ENCODE results near the gene PSMB3.
"Not testable (repeated sequence)": the region's sequence is repeated elsewhere in the genome, so short reads cannot be mapped to it uniquely, and the experiment has no call there.

PSMB3 gene

GRCh38 chr17:38773258-38773657 lies 20.7 kb downstream of the PSMB3 start:
- peaks cover 22% of the 10 kb centered on the region for H3K36me3 ChIP-seq (ENCODE audit: control insufficient read depth, insufficient read depth, low read length)
- H3K4me3 ChIP-seq (replicated peaks; ENCODE audit: low read depth, low read length): no peak overlapping the region
- DNase-seq (ENCODE audit: extremely low read depth, insufficient read length): no peak
- no peak for TF ChIP-seq CTCF (IDR thresholded peaks at IDR 0.05; ENCODE audit: insufficient read depth, low read length, poor library complexity, severe bottlenecking)
- H3K27me3 ChIP-seq (replicated peaks; ENCODE audit: control insufficient read depth, insufficient read depth, low read length): no peaks in the 10 kb centered on the region

- H3K36me3 ChIP-seq (ENCODE audit: control insufficient read depth, insufficient read depth, low read length): peaks cover 41% of the 10 kb centered on the region
Observed at GRCh38 chr17:38777641-38778250, 25.2 kb downstream of the PSMB3 start.

GRCh38 chr17:38779965-38780752 lies 27.6 kb downstream of the PSMB3 start:
- no peak for DNase-seq (ENCODE audit: extremely low read depth, insufficient read length)
- no peaks in the 10 kb centered on the region for H3K27me3 ChIP-seq (replicated peaks; ENCODE audit: control insufficient read depth, insufficient read depth, low read length)
- peaks cover 50% of the 10 kb centered on the region for H3K36me3 ChIP-seq (ENCODE audit: control insufficient read depth, insufficient read depth, low read length)
- no peak for TF ChIP-seq CTCF (IDR thresholded peaks at IDR 0.05; ENCODE audit: insufficient read depth, low read length, poor library complexity, severe bottlenecking)
- no peak overlapping the region for H3K4me3 ChIP-seq (replicated peaks; ENCODE audit: low read depth, low read length)

More at GRCh38 chr17:38777641-38778250, 25.2 kb downstream of the PSMB3 start:
- DNase-seq (ENCODE audit: extremely low read depth, insufficient read length): no peak
- TF ChIP-seq CTCF (IDR thresholded peaks at IDR 0.05; ENCODE audit: insufficient read depth, low read length, poor library complexity, severe bottlenecking): no peak
- Histone ChIP-seq H3K4me3 (replicated peaks; ENCODE audit: low read depth, low read length) (no peak overlapping the region), H3K27me3 (replicated peaks; ENCODE audit: control insufficient read depth, insufficient read depth, low read length) (no peaks in the 10 kb centered on the region)

GRCh38 chr17:38783227-38783626 lies 30.7 kb downstream of the PSMB3 start:
- H3K36me3 ChIP-seq (ENCODE audit: control insufficient read depth, insufficient read depth, low read length): peaks cover 44% of the 10 kb centered on the region

DNA sequence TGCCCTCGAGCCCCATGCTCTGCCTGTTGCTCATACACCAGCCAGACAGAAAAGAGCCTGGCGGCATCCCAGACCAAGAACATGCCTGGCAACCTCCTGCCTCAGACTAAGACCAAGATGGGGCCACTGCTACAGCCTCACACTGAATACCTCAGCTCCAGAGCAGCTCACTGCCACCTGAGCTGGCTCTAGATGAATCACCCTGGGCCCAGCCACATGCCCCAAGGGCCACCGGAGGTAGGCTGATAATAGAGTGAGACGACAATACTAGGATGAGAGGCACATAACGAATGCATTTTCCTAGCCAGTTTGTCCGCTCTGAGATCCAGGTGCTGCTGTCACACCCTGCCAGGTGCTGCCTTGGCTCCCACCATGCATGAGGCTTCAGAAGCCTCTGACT lies 33.8 kb downstream of the PSMB3 start:
- H3K36me3 ChIP-seq (ENCODE audit: control insufficient read depth, insufficient read depth, low read length): peaks cover 23% of the 10 kb centered on the region
- no peak for TF ChIP-seq CTCF (IDR thresholded peaks at IDR 0.05; ENCODE audit: insufficient read depth, low read length, poor library complexity, severe bottlenecking)
- no peak for DNase-seq (ENCODE audit: extremely low read depth, insufficient read length)
- no peak overlapping the region for H3K4me3 ChIP-seq (replicated peaks; ENCODE audit: low read depth, low read length)
- H3K27me3 ChIP-seq (replicated peaks; ENCODE audit: control insufficient read depth, insufficient read depth, low read length): no peaks in the 10 kb centered on the region

More at GRCh38 chr17:38783227-38783626, 30.7 kb downstream of the PSMB3 start:
- no peak for DNase-seq (ENCODE audit: extremely low read depth, insufficient read length)
- TF ChIP-seq CTCF (IDR thresholded peaks at IDR 0.05; ENCODE audit: insufficient read depth, low read length, poor library complexity, severe bottlenecking): no peak
- H3K4me3 ChIP-seq (replicated peaks; ENCODE audit: low read depth, low read length): no peak overlapping the region
- no peaks in the 10 kb centered on the region for H3K27me3 ChIP-seq (replicated peaks; ENCODE audit: control insufficient read depth, insufficient read depth, low read length)

DNA sequence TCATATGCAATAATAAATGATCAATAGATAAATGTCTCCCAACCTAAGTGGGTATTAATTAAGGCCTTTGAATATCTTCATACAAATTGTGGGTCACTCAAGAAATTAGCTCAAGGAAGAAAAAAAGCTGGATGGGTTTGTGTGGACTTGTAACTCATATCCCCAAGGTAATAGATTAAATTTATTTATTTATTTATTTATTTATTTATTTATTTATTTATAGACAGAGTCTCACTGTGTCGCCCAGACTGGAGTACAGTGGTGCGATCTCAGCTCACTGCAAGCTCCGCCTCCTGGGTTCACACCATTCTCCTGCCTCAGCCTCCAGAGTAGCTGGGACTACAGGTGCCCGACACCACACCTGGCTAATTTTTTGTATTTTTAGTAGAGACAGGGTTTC lies 35.5 kb downstream of the PSMB3 start:
- not testable (repeated sequence) for H3K27me3 ChIP-seq (replicated peaks; ENCODE audit: control insufficient read depth, insufficient read depth, low read length); H3K4me3 ChIP-seq (replicated peaks; ENCODE audit: low read depth, low read length); DNase-seq (ENCODE audit: extremely low read depth, insufficient read length)
- H3K36me3 ChIP-seq (ENCODE audit: control insufficient read depth, insufficient read depth, low read length): peaks cover 18% of the 10 kb centered on the region

Data from GM06990 (cell line).